COR-L47 (cell line): ENCODE measurements around the gene OLIG2.

Experiments used
- DNase-seq: peaks from one replicate; lab custom pipeline; 2025; lab: John Stamatoyannopoulos, UW

OLIG2 gene

DNA sequence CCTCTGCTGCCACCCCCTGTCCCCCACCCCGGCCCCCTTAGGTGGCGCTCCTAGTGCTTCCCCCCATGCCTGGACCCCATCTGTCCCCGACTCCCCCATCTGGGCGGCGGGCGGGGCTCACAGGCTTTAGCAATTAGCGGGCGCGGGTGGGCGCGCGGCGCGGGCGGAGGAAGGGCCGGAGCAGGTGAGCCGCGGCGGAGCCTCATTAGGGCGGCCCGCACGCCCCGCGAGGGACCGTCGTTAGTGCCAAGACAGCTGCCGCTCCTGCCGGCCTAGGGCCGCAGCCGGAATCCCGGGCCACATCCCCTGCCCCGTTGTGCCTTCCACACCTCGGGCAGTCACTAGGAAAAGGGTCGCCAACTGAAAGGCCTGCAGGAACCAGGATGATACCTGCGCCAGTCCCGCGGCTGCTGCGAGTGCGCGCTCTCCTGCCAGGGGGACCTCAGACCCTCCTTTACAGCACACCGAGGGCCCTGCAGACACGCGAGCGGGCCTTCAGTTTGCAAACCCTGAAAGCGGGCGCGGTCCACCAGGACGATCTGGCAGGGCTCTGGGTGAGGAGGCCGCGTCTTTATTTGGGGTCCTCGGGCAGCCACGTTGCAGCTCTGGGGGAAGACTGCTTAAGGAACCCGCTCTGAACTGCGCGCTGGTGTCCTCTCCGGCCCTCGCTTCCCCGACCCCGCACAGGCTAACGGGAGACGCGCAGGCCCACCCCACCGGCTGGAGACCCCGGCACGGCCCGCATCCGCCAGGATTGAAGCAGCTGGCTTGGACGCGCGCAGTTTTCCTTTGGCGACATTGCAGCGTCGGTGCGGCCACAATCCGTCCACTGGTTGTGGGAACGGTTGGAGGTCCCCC is 7.6 kb downstream of the OLIG2 start:
- DNase-seq: no peak

DNA sequence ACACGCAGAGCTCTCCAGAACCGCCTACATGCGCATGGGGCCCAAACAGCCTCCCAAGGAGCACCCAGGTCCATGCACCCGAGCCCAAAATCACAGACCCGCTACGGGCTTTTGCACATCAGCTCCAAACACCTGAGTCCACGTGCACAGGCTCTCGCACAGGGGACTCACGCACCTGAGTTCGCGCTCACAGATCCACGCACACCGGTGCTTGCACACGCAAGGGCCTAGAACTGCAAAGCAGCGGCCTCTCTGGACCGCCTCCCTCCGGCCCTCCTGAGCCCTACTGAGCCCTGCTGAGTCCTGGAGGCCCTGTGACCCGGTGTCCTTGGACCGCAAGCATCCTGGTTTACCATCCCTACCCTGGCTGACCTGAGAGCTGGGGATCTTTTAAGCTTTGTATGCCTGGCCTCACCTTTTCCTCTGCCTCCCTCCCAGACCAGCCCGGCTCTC is 8.3 kb downstream of the OLIG2 start:
- no peak for DNase-seq

DNA sequence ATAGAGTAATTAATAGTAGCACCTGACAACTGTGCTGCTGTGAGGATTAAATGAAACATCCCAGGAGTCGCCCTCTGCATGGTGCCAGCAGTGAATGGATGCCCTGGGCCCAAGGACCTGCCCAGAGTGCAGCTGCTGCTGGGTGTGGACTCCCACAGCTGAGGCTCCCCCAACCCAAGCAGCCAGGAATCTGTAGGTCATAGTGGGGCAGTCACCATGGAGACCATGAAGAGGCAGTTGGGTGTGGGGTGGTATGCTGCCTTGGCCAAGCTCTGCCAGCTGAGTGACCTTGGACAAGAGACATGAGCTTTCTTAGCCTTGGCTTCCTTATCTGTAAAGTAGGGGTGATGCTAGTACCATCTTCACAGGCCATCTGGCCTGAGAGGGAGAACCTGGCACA is 9.4 kb downstream of the OLIG2 start:
- DNase-seq: peak; percentile 19

DNA sequence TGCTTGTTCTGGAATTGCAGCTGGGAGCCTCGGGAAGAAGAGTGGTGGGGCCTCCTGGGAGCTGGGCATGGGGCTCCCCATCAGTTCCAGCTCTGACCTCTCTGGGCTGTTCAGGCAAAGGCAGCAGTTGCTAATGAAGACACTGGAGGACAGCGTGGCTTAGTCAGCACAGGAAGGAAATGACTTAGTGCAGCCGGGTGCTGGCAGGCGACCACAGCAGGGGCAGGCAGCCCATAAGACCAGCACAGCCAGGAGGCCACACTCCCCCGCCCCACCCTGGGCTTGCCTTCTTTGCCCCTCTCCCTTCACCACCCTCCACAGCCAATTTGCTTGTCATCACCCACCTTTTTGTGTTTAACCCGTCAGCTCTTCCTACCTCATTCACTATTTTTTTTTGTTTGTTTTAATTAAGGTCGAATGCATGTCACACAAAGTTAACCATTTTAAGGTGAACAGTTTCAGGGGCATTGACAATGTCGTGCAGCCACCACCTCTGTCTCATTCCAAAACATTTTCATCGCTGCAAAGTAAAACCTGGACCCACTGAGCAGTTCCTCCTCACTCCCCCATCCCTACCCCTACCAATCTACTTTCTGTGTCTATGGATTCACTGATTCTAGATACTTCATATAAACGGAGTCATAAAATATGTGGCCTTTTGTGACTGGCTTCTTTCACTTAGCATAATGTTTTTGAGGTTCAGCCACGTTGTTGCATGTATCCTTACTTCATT is 10.9 kb downstream of the OLIG2 start:
- no peak for DNase-seq

GRCh38 chr21:33037501-33037900 is 11.8 kb downstream of the OLIG2 start:
- no peak for DNase-seq

DNA sequence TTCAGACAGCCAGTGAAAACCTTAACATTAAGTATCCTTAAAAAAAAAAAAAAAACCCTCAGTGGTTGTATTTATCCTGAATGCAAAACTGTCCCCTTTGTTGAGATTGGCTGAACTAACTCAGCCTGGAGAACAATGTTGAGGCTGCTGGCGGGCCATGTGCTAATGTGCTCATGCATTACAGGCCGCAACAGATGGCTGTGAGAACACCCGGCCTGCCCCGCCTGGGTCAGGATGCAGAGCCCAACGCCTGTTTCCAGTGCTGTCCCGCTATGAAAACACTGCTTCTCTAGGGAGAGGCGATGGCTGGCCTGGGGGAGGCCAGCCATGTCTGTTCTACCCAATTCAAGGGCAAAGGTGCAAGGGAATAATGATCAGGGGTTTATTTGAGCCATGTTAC is 13.8 kb downstream of the OLIG2 start:
- no peak for DNase-seq

DNA sequence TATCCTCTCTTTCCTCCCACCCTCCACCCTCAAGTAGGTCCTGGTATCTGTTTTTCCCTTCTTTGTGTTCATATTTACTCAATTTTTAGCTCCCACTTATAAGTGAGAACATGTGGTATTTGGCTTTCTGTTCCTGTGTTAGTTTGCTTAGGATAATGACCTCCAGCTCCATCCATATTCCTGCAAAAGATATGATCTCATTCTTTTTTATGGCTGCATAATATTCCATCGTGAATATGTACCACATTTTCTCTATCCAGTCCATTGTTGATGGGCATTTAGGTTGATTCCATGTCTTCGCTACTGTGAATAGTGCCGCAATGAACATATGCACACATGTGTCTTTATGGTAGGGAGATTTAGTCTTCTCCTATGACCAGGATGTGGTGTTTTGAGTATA is 14.5 kb downstream of the OLIG2 start:
- no peak for DNase-seq

DNA sequence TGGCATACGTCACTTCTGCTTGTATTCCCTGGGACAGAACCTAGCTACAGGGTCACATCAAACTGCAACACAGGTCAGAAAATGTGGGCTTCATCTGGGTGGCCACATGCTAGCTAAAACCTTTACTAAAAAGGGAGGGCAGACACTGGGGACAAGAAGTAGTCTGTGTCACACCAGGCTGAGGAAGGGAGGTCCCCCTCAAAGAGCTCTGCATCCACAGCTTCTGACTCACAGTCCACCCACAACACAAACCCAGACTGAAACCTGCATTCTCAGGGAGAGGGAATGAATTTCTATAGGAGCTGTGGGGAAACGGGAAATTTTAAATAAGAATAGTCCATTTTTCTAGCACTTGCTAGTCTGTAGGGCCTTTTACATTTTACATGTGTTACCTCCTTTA is 16.2 kb downstream of the OLIG2 start:
- DNase-seq: no peak

DNA sequence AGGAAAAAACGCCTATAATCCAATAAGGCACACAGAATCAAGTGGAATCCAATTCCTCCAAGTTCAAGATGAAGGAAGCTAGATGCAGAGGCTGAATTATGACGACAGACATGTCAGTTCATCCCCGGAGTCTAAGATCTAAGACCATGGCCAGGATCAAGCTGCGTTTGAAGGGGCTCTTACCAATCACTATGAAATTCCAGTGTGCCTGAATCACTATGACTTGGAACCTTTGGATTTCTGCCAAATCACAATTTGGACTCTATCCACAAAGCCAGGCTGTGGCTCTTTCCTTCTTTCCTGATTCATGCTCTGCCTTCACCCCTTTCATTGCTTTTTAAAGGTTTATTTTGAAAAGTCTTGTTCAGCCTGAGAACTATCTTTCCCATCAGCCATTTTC is 17.1 kb downstream of the OLIG2 start:
- no peak for DNase-seq

GRCh38 chr21:33046455-33046854 is 20.7 kb downstream of the OLIG2 start:
- no peak for DNase-seq

- DNase-seq: no peak
Observed at GRCh38 chr21:33047231-33047630, 21.5 kb downstream of the OLIG2 start.

- DNase-seq: no peak
Observed at GRCh38 chr21:33051925-33052324, 26.2 kb downstream of the OLIG2 start.

GRCh38 chr21:33053951-33054350 is 28.2 kb downstream of the OLIG2 start:
- no peak for DNase-seq

DNA sequence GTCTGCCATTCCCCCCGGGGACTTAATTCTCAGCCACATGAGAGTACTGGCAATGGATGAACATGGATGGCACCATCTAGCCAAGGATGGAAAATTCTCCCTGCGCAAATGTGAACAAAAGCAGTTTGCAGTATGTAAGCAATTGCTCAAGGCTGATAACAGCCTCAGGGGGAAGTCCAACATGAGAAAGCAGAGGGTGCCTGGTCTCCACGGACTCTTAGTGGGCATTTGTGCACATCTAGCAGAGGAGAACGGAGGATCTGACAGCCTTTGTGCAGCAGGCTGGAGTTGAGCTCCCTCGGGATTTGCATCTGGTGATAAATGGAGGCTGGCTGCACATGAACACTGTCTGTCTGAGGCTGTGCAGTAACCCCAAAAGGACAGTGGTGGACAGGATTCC is 30.3 kb downstream of the OLIG2 start:
- no peak for DNase-seq

GRCh38 chr21:33057385-33057940 is 31.7 kb downstream of the OLIG2 start:
- DNase-seq: no peak

DNA sequence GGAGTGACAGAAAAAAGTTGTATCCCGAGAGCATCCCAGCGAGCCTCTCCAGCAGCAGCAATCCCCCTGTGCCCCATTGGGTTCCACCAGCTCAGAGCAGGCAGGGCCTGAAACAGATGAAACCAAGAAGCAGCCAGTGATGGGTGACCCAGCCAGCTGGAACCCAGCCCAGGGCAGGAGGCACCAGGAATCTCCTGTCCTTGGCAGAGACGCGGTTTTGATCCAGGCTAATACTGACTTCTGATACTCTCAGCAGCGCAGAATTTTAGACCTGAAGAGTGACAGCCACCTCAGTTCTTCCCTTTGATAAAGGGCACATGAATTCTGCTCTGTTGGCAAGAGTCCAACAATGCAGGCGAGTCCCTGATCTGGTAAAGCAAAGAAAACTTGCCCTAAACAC is 32.8 kb downstream of the OLIG2 start:
- no peak for DNase-seq

DNA sequence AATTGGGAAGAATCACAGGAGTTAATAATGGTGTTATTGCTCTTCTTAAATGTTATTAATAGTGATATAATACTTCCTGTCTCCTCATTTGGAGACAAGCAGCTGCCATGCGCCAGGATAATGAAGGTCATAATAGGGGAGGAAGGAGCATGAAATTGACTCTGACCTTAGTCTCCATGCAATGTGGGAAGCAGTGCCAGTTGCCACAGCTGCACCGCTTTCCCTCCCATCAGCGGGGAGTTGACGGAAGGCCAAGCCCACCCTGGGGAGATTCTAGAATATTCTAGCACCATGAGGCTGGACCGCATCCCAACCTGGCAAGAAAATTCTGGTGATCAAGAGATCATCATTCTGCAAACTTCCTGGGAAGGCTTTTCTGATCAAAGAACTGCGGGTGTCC is 33.2 kb downstream of the OLIG2 start:
- no peak for DNase-seq

- DNase-seq: no peak
Observed at GRCh38 chr21:33059380-33059841, 33.7 kb downstream of the OLIG2 start.

DNA sequence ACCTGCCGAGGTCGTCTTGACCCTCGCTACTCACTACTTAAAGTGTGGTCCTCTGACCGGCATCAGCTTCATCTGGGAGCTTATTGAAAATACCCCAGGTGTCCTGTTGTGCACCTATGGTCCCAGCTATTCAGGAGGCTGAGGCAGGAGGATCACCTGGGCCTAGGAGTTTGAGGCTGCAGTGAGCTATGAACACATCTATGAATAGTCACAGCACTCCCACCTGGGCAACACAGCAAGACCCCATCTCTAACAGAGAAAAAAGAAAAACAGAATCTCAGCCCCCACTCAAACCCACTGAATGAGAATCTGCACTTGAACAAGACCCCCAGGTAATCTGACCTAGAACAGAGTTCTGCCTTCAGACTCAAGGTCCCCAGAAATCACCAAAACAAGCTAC is 35.5 kb downstream of the OLIG2 start:
- no peak for DNase-seq

DNA sequence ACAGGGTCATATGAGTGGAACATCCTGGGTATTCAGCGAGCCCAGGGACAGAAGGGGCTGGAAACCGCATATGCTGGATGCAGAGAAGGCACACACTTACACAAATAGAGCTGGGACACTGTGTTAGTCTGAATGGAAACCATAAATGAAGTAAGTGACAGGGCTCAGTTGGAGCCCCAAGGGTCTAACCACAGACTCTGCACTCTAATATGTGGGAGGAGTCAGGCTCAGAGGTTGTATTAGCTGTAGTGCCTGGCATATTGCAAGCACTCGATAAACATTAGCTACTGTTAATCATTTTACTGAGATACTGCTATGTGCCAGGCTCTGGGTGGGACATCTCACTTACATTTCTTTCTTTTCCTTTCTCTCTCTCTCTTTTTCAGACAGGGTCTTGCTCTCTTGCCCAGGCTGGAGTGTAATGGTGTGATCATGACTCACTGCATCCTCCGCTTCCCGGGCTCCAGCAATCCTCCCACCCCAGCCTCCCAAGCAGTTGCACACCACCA is 37.7 kb downstream of the OLIG2 start:
- no peak for DNase-seq

GRCh38 chr21:33063907-33064622 is 38.3 kb downstream of the OLIG2 start:
- DNase-seq: no peak
